ENCODE results near the gene SLC5A1. TPM values are rescaled to one million over a fixed set of nuclear protein-coding genes. Genes with fewer than 3 reads are reported as not detected.

The SLC5A1 gene
- total RNA-seq, 1 experiment from 2014 or later = 0.03 TPM

- Histone ChIP-seq H3K9me3 (ENCODE audit: control insufficient read depth, insufficient read depth, low read depth, low read length) (no peaks in the 10 kb centered on the region), H3K4me3 (ENCODE audit: low read depth in 2 of 2, low read length in 2 of 2) (no peak overlapping the region), H3K4me1 (ENCODE audit: control insufficient read depth, insufficient read depth, low read length) (no peaks in the 10 kb centered on the region), H3K36me3 (ENCODE audit: control insufficient read depth, insufficient read depth, low read length) (no peaks in the 10 kb centered on the region), H3K27ac (ENCODE audit: low read length) (no peak overlapping the region), H3K27me3 (ENCODE audit: control insufficient read depth, insufficient read depth, low read length) (no peaks in the 10 kb centered on the region)
- in situ Hi-C loops (cut with HindIII; ENCODE audit: low pct_unique_long_range_greater_than_20kb, low sequenced_read_pairs) (no loop called here), intact Hi-C loops (cut with micrococcal nuclease; ENCODE audit: unreplicated experiment) (no loop called here)
- no peak for DNase-seq (ENCODE audit: low read depth, low spot score)
- ChIA-PET CTCF (no interaction called here), POLR2A (no interaction called here)
- TF ChIP-seq POLR2AphosphoS5 (IDR thresholded peaks at IDR 0.05; ENCODE audit: low read depth, low read length) = no peak
- TF ChIP-seq SIN3A (IDR thresholded peaks at IDR 0.05; ENCODE audit: borderline replicate concordance, insufficient read depth, low read depth, low read length) = no peak
- no peak for TF ChIP-seq TCF7L2 (IDR thresholded peaks at IDR 0.05; ENCODE audit: low read depth, low read length)
- TF ChIP-seq REST (IDR thresholded peaks at IDR 0.05; ENCODE audit: insufficient read depth in 1 of 2, low read depth in 2 of 2, low read length in 1 of 2) = no peak
- TF ChIP-seq CTCF (IDR thresholded peaks at IDR 0.05) = no peak
- no TSS peak for BruUV-seq (replicated peaks)
- ATAC-seq = no peak
These were observed 54.0 kb downstream of the SLC5A1 start for GRCh38 chr22:32097018-32097417.

GRCh38 chr22:32097881-32098499, 54.9 kb downstream of the SLC5A1 start:
- H3K36me3 ChIP-seq (ENCODE audit: control insufficient read depth, insufficient read depth, low read length) = no peaks in the 10 kb centered on the region
- intact Hi-C loops (cut with micrococcal nuclease; ENCODE audit: unreplicated experiment) = no loop called here
- no peak for ATAC-seq
- in situ Hi-C loops (cut with HindIII; ENCODE audit: low pct_unique_long_range_greater_than_20kb, low sequenced_read_pairs) = no loop called here
- CTCF ChIA-PET = no interaction called here
- TF ChIP-seq TCF7L2 (IDR thresholded peaks at IDR 0.05; ENCODE audit: low read depth, low read length) (no peak), REST (IDR thresholded peaks at IDR 0.05; ENCODE audit: insufficient read depth in 1 of 2, low read depth in 2 of 2, low read length in 1 of 2) (no peak), CTCF (IDR thresholded peaks at IDR 0.05) (no peak), POLR2AphosphoS5 (IDR thresholded peaks at IDR 0.05; ENCODE audit: low read depth, low read length) (no peak)
- no TSS peak for BruUV-seq (replicated peaks)
- no peak for DNase-seq (ENCODE audit: low read depth, low spot score)
- H3K9me3 ChIP-seq (ENCODE audit: control insufficient read depth, insufficient read depth, low read depth, low read length) = no peaks in the 10 kb centered on the region
- POLR2A ChIA-PET = no interaction called here
- H3K4me3 ChIP-seq (ENCODE audit: low read depth in 2 of 2, low read length in 2 of 2) = no peak overlapping the region
- H3K27me3 ChIP-seq (ENCODE audit: control insufficient read depth, insufficient read depth, low read length) = no peaks in the 10 kb centered on the region
- no peak overlapping the region for H3K27ac ChIP-seq (ENCODE audit: low read length)
- H3K4me1 ChIP-seq (ENCODE audit: control insufficient read depth, insufficient read depth, low read length) = no peaks in the 10 kb centered on the region
